ENCODE measurements around the gene URGCP.

- TF ChIP-seq POLR2A (IDR thresholded peaks at IDR 0.05; ENCODE audit: low read depth, low read length) (no peak), TAF1 (IDR thresholded peaks at IDR 0.05; ENCODE audit: borderline replicate concordance, low read depth, low read length) (no peak)
Measured at GRCh38 chr7:43927810-43928209, 21.4 kb upstream of the URGCP start.

Measured in GM12892 (cell line).